ENCODE results near the gene ANAPC10.

DNA sequence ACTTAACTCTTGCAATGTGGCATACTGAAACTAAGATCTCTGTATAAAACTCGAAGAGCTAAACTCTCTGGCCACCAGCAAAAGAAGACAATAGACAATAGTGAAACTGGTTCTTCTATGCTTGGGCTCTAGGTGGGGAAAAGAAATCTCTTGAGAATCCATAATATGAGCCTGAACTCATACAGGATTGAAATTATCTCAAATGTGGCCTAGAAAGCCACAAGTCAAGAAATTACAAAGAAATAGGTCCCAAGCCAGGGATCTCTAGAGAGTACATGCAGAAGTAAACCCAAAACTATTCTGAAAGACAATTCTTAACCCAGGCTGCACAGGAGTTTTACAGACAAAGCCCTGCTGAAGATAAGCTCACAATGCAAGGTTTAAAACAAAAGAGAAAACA, 127.4 kb downstream of the ANAPC10 start:
- no peak for TF ChIP-seq EZH2 (IDR thresholded peaks at IDR 0.05; ENCODE audit: borderline replicate concordance, low read length)
- TF ChIP-seq, protein P1, sequence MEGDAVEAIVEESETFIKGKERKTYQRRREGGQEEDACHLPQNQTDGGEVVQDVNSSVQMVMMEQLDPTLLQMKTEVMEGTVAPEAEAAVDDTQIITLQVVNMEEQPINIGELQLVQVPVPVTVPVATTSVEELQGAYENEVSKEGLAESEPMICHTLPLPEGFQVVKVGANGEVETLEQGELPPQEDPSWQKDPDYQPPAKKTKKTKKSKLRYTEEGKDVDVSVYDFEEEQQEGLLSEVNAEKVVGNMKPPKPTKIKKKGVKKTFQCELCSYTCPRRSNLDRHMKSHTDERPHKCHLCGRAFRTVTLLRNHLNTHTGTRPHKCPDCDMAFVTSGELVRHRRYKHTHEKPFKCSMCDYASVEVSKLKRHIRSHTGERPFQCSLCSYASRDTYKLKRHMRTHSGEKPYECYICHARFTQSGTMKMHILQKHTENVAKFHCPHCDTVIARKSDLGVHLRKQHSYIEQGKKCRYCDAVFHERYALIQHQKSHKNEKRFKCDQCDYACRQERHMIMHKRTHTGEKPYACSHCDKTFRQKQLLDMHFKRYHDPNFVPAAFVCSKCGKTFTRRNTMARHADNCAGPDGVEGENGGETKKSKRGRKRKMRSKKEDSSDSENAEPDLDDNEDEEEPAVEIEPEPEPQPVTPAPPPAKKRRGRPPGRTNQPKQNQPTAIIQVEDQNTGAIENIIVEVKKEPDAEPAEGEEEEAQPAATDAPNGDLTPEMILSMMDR (conservative IDR thresholded peaks at IDR 0.05 in 1 of 2, IDR thresholded peaks at IDR 0.05 in 1 of 2; ENCODE audit: extremely low read depth in 1 of 2, insufficient read depth in 1 of 2, low read depth in 1 of 2, low read length in 2 of 2): no peak

Measured in mammary epithelial cell (primary cell).